ENCODE results near the gene CSNK1G1.
A peak's percentile ranks its signal among the peaks of the same experiment; 100 is the strongest.
"Not testable (repeated sequence)": the region's sequence is repeated elsewhere in the genome, so short reads cannot be mapped to it uniquely, and the experiment has no call there.

Gene CSNK1G1

GRCh38 chr15:64355944-64356709 lies at the start of gene CSNK1G1:
CSNK1G1 (minus strand) TSS chr15:64356173; CDS start chr15:64300499, 55,674 bp downstream.
- intact Hi-C loops (cut with DNase I) = loop anchor here (1.0 kb wide), 1 partner anchor 193 kb away; the partner anchor contains the start of gene PPIB
- DNase-seq = peak; percentile 92 to 99 (median 96)

- intact Hi-C loops (cut with DNase I) = no loop called here
- no peak for DNase-seq
Observed at GRCh38 chr15:64400583-64400982, 44.6 kb upstream of the CSNK1G1 start.

DNA sequence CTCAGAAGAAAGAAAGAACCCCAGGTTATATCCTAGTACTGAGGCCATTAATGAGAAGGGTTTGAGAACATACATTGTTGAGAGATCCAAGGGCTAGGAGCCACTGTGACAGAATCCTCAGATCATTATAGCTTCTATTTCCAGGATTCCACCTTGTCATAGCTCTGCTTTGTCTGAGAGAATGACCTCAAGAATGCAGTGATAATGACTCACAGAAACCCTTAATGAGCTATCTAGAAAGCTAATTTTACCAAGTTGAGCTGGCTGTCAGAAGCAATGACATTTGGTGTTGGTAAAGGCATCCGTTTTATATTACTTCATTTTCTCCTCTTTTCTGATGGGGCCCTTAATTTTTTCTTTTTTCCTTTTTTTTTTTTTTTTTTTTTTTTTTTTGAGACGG lies 42.6 kb upstream of the CSNK1G1 start:
- no peak for DNase-seq
- intact Hi-C loops (cut with DNase I) = no loop called here

- no peak for DNase-seq
- intact Hi-C loops (cut with DNase I) = no loop called here
Observed at GRCh38 chr15:64396789-64397188, 40.8 kb upstream of the CSNK1G1 start.

DNA sequence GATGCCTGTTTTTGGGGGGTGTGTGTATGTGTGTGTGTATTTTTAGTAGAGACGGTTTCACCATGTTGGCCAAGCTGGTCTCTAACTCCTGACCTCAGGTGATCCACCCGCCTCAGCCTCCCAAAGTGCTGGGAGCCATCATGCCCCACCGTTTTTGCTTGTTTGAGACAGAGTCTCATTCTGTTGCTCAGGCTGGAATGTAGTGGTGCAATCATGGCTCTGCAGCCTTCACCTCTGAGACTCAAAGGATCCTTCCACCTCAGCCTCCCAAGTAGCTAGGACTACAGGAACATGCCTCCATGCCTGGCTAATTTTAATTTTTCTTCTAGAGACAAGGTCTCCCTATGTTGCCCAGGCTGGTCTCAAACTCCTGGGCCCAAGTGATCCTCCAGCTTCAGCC lies 36.5 kb upstream of the CSNK1G1 start:
- intact Hi-C loops (cut with DNase I); DNase-seq: not testable (repeated sequence)

- intact Hi-C loops (cut with DNase I) = loop anchor here (5.0 kb wide), 1 partner anchor 227 kb away; the partner anchor contains the start of gene PPIB
- no peak for DNase-seq
Observed at GRCh38 chr15:64389036-64389435, 33.1 kb upstream of the CSNK1G1 start.

GRCh38 chr15:64387562-64388168 lies 31.7 kb upstream of the CSNK1G1 start, which contains the start of gene TRIP4:
TRIP4 (plus strand) TSS chr15:64387836; CDS start chr15:64387864, 28 bp downstream.
- DNase-seq = peak; percentile 89 to 99 (median 94)
- intact Hi-C loops (cut with DNase I) = loop anchor here (5.0 kb wide), 1 partner anchor 225 kb away; the partner anchor contains the start of gene PPIB

DNA sequence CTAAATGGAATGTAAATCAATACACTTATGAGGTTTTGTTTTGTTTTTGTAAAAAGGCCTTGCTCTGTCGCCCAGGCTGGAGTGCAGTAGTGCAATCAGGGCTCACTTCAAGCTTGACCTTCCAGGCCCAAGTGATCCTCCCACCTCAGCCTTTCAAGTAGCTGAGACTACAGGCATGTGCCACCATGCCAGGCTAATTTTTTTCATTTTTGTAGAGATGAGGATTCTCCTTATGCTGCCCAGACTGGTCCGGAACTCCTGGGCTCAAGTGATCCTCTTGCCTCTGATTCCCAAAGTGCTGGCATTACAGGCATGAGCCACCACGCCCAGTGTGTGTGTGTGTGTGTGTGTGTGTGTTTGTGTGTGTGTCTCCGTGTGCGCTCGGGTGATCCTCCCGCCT lies 30.3 kb upstream of the CSNK1G1 start:
- intact Hi-C loops (cut with DNase I) = loop anchor here (5.0 kb wide), 1 partner anchor 224 kb away; the partner anchor contains the start of gene PPIB
- no peak for DNase-seq

DNA sequence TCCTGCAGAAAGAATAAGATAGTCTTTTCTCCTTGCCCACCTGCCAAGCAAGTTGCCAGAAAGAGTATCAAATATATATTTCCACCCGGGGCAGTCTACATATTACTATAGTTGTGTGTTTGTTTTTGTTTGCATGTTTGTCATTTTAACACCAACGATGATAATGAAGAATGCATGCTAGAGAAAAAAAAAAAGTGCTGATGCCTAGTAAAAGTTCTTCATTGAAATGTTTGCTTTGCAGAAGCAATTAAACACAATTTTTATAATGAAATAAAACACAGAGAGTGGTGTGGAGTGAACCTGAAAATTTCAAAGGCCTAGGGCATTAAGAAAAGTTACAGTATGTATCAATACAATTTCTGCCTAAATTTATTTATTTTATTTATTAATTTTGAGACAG lies 27.8 kb upstream of the CSNK1G1 start:
- no peak for DNase-seq
- intact Hi-C loops (cut with DNase I) = no loop called here

GRCh38 chr15:64381000-64381751 lies 25.2 kb upstream of the CSNK1G1 start, which contains the start of gene PCLAF:
PCLAF (minus strand) TSS chr15:64381441; CDS start chr15:64381371, 70 bp downstream.
- intact Hi-C loops (cut with DNase I) = no loop called here
- DNase-seq = peak; percentile 84 to 99 (median 92)

DNA sequence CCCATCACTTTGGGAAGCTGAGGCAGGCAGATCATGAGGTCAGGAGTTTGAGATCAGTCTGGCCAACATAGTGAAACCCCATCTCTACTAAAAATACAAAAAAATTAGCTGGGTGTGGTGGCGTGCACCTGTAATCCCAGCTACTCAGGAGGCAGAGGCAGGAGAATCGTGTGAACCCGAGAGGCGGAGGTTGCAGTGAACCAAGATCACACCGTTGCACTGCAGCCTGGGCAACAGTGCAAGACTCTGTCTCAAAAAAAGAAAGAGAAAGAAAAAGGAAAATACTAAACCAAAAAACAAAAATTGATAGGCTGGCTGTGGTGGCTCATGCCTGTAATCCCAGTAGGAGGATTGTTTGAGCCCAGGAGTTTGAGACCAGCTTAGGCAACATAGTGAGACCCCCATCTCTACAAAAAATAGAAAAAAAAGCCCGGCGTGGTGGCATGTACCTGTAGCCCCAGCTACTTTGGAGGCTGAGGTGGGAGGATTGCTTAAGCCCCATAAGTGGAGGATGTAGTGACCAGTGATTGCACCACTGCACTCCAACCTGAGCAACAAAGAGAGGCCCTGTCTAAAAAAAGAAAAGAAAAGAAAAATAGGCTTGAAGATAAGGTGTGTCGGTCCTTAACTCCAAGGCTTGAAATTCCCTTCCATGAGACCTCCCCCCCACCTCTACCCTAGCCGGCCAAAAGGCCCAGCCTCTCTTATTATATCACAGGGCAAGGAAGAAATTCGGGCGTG lies 24.3 kb upstream of the CSNK1G1 start:
- intact Hi-C loops (cut with DNase I); DNase-seq: not testable (repeated sequence)

- intact Hi-C loops (cut with DNase I) = no loop called here
- no peak for DNase-seq
Observed at GRCh38 chr15:64379216-64379960, 23.4 kb upstream of the CSNK1G1 start.

DNA sequence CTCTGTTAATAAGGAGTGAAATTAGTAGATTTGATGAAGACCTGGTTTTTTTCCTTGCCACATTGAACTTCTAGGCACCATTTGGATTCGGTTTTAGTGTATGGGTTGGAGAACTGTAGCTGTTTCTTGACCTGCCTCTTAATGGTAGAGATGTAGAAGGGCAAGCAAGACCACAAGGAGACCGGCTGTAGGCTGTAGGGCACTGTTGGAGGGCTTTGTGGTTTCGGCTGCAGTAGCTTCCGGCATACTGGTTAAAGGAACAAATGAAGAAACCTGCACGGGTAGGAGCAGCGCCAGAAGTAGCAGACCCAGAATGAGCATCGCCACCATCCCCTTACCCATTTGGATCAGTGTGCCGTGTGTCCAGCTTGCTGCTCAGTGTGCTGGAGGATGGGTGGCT lies 17.4 kb upstream of the CSNK1G1 start:
- DNase-seq = no peak
- intact Hi-C loops (cut with DNase I) = no loop called here

- intact Hi-C loops (cut with DNase I); DNase-seq: not testable (repeated sequence)
Observed at GRCh38 chr15:64371383-64371782, 15.4 kb upstream of the CSNK1G1 start.

DNA sequence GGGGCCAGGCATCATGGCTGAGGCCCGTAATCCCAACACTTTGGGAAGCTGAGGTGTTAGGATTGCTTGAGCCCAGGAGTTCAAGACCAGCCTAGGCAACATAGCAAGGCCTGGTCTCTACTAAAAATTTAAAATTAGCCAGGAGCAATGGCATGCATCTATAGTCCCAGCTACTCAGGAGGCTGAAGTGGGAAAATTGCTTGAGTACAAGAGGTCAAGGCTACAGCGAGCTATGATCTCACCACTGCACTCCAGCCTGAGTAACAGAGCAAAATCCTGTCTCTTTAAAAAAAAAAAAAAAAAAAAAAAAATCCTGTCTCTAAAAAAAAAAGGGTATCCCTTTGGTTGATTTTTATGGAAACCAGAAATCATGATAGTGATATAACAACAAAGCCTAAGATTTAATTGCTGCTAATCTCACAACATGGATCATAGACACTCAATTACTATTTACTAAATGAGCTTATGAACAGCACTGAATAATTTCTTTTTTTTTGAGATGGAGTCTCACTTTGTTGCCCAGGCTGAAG lies 13.2 kb upstream of the CSNK1G1 start:
- no peak for DNase-seq
- intact Hi-C loops (cut with DNase I) = no loop called here

GRCh38 chr15:64361259-64361658 lies 5.3 kb upstream of the CSNK1G1 start:
- intact Hi-C loops (cut with DNase I) = no loop called here
- DNase-seq = no peak

DNA sequence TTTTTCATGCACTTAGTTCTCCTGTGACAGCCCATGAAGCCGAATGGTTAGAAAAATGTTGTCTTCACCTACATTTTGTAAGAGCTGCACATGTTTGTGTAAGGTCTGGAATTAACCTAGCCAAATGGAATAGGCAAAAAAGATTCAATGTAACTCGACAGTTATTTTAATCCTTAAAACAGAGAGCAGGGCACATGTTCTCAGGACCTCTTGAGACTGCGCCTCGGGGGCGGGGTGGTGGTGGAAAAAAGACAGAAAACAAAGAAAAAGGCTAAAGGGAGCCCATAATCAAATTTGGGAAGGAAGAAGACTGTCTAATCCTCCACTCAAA lies 702 bp upstream of the CSNK1G1 start:
- intact Hi-C loops (cut with DNase I) = loop anchor here (1.0 kb wide), 1 partner anchor 193 kb away; the partner anchor contains the start of gene PPIB
- no peak for DNase-seq

GRCh38 chr15:64355348-64355943 lies 527 bp downstream of the CSNK1G1 start:
- intact Hi-C loops (cut with DNase I) = no loop called here
- DNase-seq = peak in 4 of 10 donors; percentile 11 to 83 (median 43)
